K562 (cell line): ENCODE data around the gene ZNF235. TPM values are rescaled to one million over a fixed set of nuclear protein-coding genes. Genes with fewer than 3 reads are reported as not detected.
A peak's percentile ranks its signal among the peaks of the same experiment; 100 is the strongest.

ENCODE experiments used
- ATAC-seq: fragments of 200-7000 bp; cut with Tn5 transposase; 3 replicates; pipeline ENCODE4 v1.9.1; 2020; ENCODE audit warnings: moderate library complexity
- BruUV-seq: library from RNA; stranded (reverse); fragments of 400-500 nt; replicated peaks from 2 replicates; lab custom pipeline; 2021; lab: Mats Ljungman, UMichigan
- CTCF ChIA-PET: fragments of 300-600 bp; formaldehyde crosslinking; extraction: SDS; loops from one replicate; lab custom pipeline; 2021; ENCODE audit warnings: low intra/inter-chr PET ratio; lab: Yijun Ruan, JAX
- POLR2A ChIA-PET: fragments of 300-600, 350-650 bp; sonication (Branson Sonifier 250); formaldehyde crosslinking; extraction: SDS; loops from one replicate; lab custom pipeline; 2021; ENCODE audit warnings: antibody characterized with exemption, inconsistent platforms; lab: Yijun Ruan, JAX
- DNase-seq, 4 experiments: peaks; one replicate each; pipeline versions ENCODE4 v3.0.0 to v3.0.0-alpha.2; 2011 to 2018; ENCODE audit warnings: low spot score in 3 of 4, mixed read lengths in 3 of 4; ENCODE audit errors: extremely low read depth in 1 of 4
- FAIRE-seq: peaks from 2 replicates; lab custom pipeline; 2011; peaks lifted over from hg19 to GRCh38; lab: Jason Lieb, UNC
- H2AFZ ChIP-seq: 2 replicates; pipeline ENCODE4 v1.6.0; 2011; ENCODE audit warnings: low read depth, low read length, control low read depth, inconsistent platforms
- H3K27ac ChIP-seq: fragments of 200-600 bp; 3 replicates; pipeline ENCODE4 v1.8.0; 2011; ENCODE audit warnings: low read depth, mild to moderate bottlenecking, control low read depth, inconsistent platforms, low read length, moderate library complexity, mixed read lengths; ENCODE audit errors: extremely low read depth
- H3K27me3 ChIP-seq, 2 experiments: fragments of 300-600 bp in 1 of 2; 2 replicates in 1 of 2; 3 replicates in 1 of 2; pipeline versions ENCODE4 v1.6.0 to v1.8.0; 2011; ENCODE audit warnings: inconsistent platforms in 2 of 2, low read length in 2 of 2, mild to moderate bottlenecking in 1 of 2, mixed read lengths in 1 of 2, moderate library complexity in 1 of 2; ENCODE audit not compliant: control insufficient read depth in 2 of 2, insufficient read depth in 2 of 2
- H3K36me3 ChIP-seq: fragments of 300-600 bp; 3 replicates; pipeline ENCODE4 v1.8.0; 2011; ENCODE audit warnings: mild to moderate bottlenecking, low read length, inconsistent platforms; ENCODE audit not compliant: control insufficient read depth, insufficient read depth
- H3K4me1 ChIP-seq, 2 experiments: fragments of 200-600 bp in 1 of 2; replicated peaks in 1 of 2; 2 replicates in 1 of 2; 3 replicates in 1 of 2; pipeline versions ENCODE4 v1.5.1 to v1.8.0; 2011; ENCODE audit warnings: inconsistent platforms in 2 of 2, low read length in 2 of 2, mild to moderate bottlenecking in 1 of 2, mixed read lengths in 1 of 2, moderate library complexity in 1 of 2; ENCODE audit not compliant: control insufficient read depth in 2 of 2, insufficient read depth in 2 of 2
- H3K4me2 ChIP-seq: 2 replicates; pipeline ENCODE4 v1.6.1; 2011; ENCODE audit warnings: low read length, control low read depth, inconsistent platforms, mixed read lengths; ENCODE audit not compliant: insufficient read depth
- H3K4me3 ChIP-seq: fragments of 200-600 bp; sonication (generic), shearing (Covaris generic); 2 replicates; pipeline ENCODE4 v1.5.1; 2016; ENCODE audit warnings: control low read depth, inconsistent platforms
- H3K79me2 ChIP-seq: fragments of 200-600 bp; 3 replicates; pipeline ENCODE4 v1.8.0; 2011; ENCODE audit warnings: low read length, inconsistent platforms; ENCODE audit not compliant: control insufficient read depth, insufficient read depth
- H3K9ac ChIP-seq, 2 experiments: 2 replicates each; pipeline versions ENCODE4 v1.6.0 to v1.6.1; 2011; ENCODE audit warnings: low read depth in 2 of 2, low read length in 2 of 2, control low read depth in 1 of 2, inconsistent platforms in 1 of 2, mild to moderate bottlenecking in 1 of 2, mixed read lengths in 1 of 2; ENCODE audit not compliant: insufficient read depth in 1 of 2
- H3K9me1 ChIP-seq: one replicate; pipeline ENCODE4 v1.6.0; 2011; ENCODE audit warnings: inconsistent platforms, mild to moderate bottlenecking, low read length, moderate library complexity; ENCODE audit not compliant: control insufficient read depth, insufficient read depth
- H3K9me3 ChIP-seq: replicated peaks from 2 replicates; pipeline ENCODE4 v1.5.1; 2011; ENCODE audit warnings: low read depth, low read length, inconsistent platforms; ENCODE audit not compliant: control insufficient read depth, insufficient read depth
- H4K20me1 ChIP-seq: replicated peaks from 2 replicates; pipeline ENCODE4 v1.6.1; 2011; ENCODE audit warnings: low read length, inconsistent platforms, mixed read lengths; ENCODE audit not compliant: control insufficient read depth, insufficient read depth
- BCLAF1 ChIP-seq, 2 experiments: fragments of 450-650 bp in 1 of 2; IDR thresholded peaks; 2 replicates each; pipeline ENCODE4 v1.6.1; 2011 to 2017; ENCODE audit warnings: low read depth in 2 of 2, antibody characterized with exemption in 1 of 2, borderline replicate concordance in 1 of 2, low read length in 1 of 2, mild to moderate bottlenecking in 1 of 2, mixed read lengths in 1 of 2; ENCODE audit not compliant: control insufficient read depth in 1 of 2
- CEBPG ChIP-seq, 3 experiments: fragments of 200-800 bp in 1 of 3; sonication (Bioruptor generic) in 1 of 3; sonication (generic) in 1 of 3; formaldehyde crosslinking in 1 of 3; IDR thresholded peaks in 2 of 3; conservative IDR thresholded peaks in 1 of 3; 2 replicates each; pipeline versions ENCODE4 v1.6.1 to v1.8.0; 2016 to 2022; ENCODE audit warnings: missing compliant biosample characterization in 2 of 3, missing genetic modification characterization in 2 of 3, mild to moderate bottlenecking in 1 of 3, missing genetic modification reagents in 1 of 3
- ESRRA ChIP-seq: fragments of 450-650 bp; IDR thresholded peaks from 2 replicates; pipeline ENCODE4 v1.6.1; 2014; ENCODE audit warnings: low read depth, mild to moderate bottlenecking, moderate library complexity, borderline replicate concordance
- RBBP5 ChIP-seq: fragments of 200-600 bp; sonication (generic); IDR thresholded peaks from 2 replicates; pipeline ENCODE4 v1.6.1; 2012; ENCODE audit warnings: borderline replicate concordance, mild to moderate bottlenecking, low read length, control low read depth, inconsistent platforms; ENCODE audit not compliant: insufficient read depth, poor library complexity, severe bottlenecking
- WGBS: fragments of 100-300 bp; shearing (Covaris generic); methylation state at CpG from one replicate; pipeline ENCODE4 v1.1.6; 2016; ENCODE audit warnings: low coverage, mixed read lengths; ENCODE audit not compliant: insufficient coverage; ENCODE audit errors: missing lambda C conversion rate; 5-methylcytosine and 5-hydroxymethylcytosine counted together
- in situ Hi-C: fragments of 300-500 bp; cut with MboI; formaldehyde crosslinking; loops from 4 replicates; pipeline ENCODE4 v1.15.0; 2018; ENCODE audit warnings: inconsistent platforms, mixed read lengths
- intact Hi-C: fragments of 100-400 bp; cut with micrococcal nuclease; formaldehyde crosslinking; loops from 2 replicates; pipeline ENCODE4 v1.14.2; 2022
- polyA plus RNA-seq, 8 experiments: library from polyadenylated mRNA; depleted of rRNA in 4 of 8; stranded (reverse) in 5 of 8; unstranded in 3 of 8; fragments of >200 nt; fragmentation: Nextera tagmentation in 2 of 8; fragmentation: Illumina TruSeq in 1 of 8; extraction: Ambion mirVana in 2 of 8; extraction: Trizol in 1 of 8; gene quantifications; 2 replicates each; pipeline versions ENCODE4 v1.2.1 to v1.2.3, GENCODE V29; 2011 to 2014; ENCODE audit warnings: inconsistent platforms in 1 of 8, missing spikeins in 1 of 8
- total RNA-seq, 7 experiments: library from RNA; depleted of rRNA in 6 of 7; stranded (reverse); fragments of >200 nt in 6 of 7; fragmentation: Illumina TruSeq in 2 of 7; extraction: Trizol in 2 of 7; gene quantifications; 2 replicates each; pipeline versions ENCODE4 v1.2.1 to v1.2.3, GENCODE V29; 2011 to 2021; ENCODE audit warnings: low replicate concordance in 1 of 7

Gene ZNF235
- total and polyA plus RNA-seq, 9 of the 15 experiments (the other 6 are each of a cell fraction or from before 2014, with no cell fraction given) = 0.68 to 2.9 (median 1.3) TPM

- TF ChIP-seq BCLAF1 (IDR thresholded peaks at IDR 0.05; ENCODE audit: borderline replicate concordance in 1 of 2, control insufficient read depth in 1 of 2, low read depth in 2 of 2, low read length in 1 of 2) (no peak), RBBP5 (no peak)
Observed at GRCh38 chr19:44306283-44306682, 1.5 kb upstream of the ZNF235 start (continued).

GRCh38 chr19:44305457-44305856 is 632 bp upstream of the ZNF235 start:
- H3K9ac ChIP-seq = no peak overlapping the region

More at GRCh38 chr19:44305457-44305856, 632 bp upstream of the ZNF235 start:
- FAIRE-seq (no peak), DNase-seq (no peak), ATAC-seq (no peak)
- 20% methylated on average over 4 of the region's 4 CpGs for WGBS
- no peaks in the 10 kb centered on the region for H3K79me2 ChIP-seq
- H3K4me3 ChIP-seq = peak overlapping the region; percentile 52; the same call in 1 of the 2 replicates
- TF ChIP-seq CEBPG (CRISPR knock-in tag; IDR thresholded peaks at IDR 0.05) (no peak), CEBPG (tag; conservative IDR thresholded peaks at IDR 0.05 in 1 of 2, IDR thresholded peaks at IDR 0.05 in 1 of 2) (peak; percentile 53 to 58; a peak in 3 of 4 replicates), ESRRA (no peak)
- H2AFZ ChIP-seq = peak overlapping the region; percentile 87
- no peaks in the 10 kb centered on the region for H4K20me1 ChIP-seq
- intact Hi-C loops (loop anchor here (10.0 kb wide), 1 partner anchor 91 kb away; the partner anchor contains the start of gene ZNF227), in situ Hi-C loops (no loop called here)
- no peak overlapping the region for H3K27ac ChIP-seq
- H3K4me2 ChIP-seq = peak overlapping the region; percentile 90
- no peaks in the 10 kb centered on the region for H3K9me1 ChIP-seq
- BruUV-seq = no TSS peak
- peaks cover 4% of the 10 kb centered on the region in 2 experiments; a peak in 2 of 5 replicates for H3K4me1 ChIP-seq
- CTCF ChIA-PET = no interaction called here
- POLR2A ChIA-PET = interaction anchor here (0.8 to 0.9 kb wide), 3 partner anchors 140 to 302 kb away, joined by 3 read pairs; partner anchors contain the start of gene ZNF226
- H3K9me3 ChIP-seq = peaks cover 2% of the 10 kb centered on the region; the same call in 1 of the 2 replicates
- no peaks in the 10 kb centered on the region; a peak in 1 of 5 replicates for H3K27me3 ChIP-seq
- no peaks in the 10 kb centered on the region; the same call in 2 of the 3 replicates for H3K36me3 ChIP-seq
